LNCaP clone FGC (cell line): ENCODE results near the gene TRPM3.

Experiments used
- DNase-seq: peaks from one replicate; pipeline ENCODE4 v3.0.0-alpha.2; 2011; ENCODE audit warnings: low read depth
- H3K4me3 ChIP-seq: 2 replicates; pipeline ENCODE4 v1.5.1; 2011; ENCODE audit warnings: mild to moderate bottlenecking, low read depth, low read length, control low read depth
- CTCF ChIP-seq: IDR thresholded peaks from 2 replicates; pipeline ENCODE4 v1.5.1; 2012; ENCODE audit warnings: mild to moderate bottlenecking; ENCODE audit not compliant: control insufficient read depth, insufficient read depth; ENCODE audit errors: extremely low read depth

Gene TRPM3

DNA sequence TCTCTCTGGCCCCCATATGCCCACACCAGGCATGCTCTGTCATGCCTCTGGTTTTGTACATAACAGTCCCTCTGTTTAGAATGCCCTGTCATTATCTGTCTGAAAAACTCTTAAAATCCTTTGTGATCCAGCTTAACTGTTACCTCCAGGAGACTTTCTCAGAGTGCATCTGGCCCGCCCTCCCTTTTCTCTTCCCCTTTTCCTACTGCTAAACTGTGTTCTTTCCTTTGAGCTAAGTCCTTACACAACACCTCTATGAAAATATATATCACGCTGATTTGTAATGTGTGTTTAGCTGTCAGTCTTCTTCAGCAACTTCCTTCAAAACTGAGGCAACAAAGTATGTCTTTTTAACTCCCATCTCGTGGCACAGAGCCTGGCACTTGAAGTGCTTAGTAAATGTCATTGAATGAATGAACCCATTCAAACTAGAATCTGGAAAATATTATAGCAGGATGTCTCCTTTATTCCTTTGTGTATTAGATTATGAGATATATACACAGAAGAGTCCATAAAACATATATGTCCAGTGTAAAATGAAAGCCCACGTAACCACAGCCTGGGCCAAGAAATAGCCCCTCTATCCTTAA lies 540.7 kb downstream of the TRPM3 start:
- H3K4me3 ChIP-seq: no peak overlapping the region
- no peak for DNase-seq
- no peak for TF ChIP-seq CTCF

GRCh38 chr9:70579686-70580085 lies 541.7 kb downstream of the TRPM3 start:
- TF ChIP-seq CTCF: no peak
- DNase-seq: no peak
- H3K4me3 ChIP-seq: no peak overlapping the region

DNA sequence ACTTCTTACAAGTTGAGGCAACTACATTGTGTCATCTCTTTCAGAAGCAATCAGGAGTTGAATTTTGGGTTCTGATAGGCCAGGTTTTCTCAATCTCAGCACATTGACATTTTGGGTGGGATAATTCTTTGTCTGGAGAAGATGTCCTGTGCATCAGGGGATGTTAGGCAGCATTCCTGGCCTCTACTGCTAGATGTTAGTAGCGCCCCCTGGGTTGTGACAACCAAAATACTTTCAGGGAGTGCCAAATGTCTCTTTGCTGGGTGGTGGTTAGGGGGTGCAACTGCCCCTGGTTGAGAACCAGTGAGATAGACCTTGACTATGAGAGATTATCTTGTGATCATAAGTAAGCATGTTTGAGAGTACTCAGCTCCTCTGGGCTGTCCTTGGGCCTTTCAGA lies 542.7 kb downstream of the TRPM3 start:
- no peak for TF ChIP-seq CTCF
- DNase-seq: no peak
- H3K4me3 ChIP-seq: no peak overlapping the region

- no peak for DNase-seq
- no peak overlapping the region for H3K4me3 ChIP-seq
Observed at GRCh38 chr9:70577671-70578070, 543.8 kb downstream of the TRPM3 start.

DNA sequence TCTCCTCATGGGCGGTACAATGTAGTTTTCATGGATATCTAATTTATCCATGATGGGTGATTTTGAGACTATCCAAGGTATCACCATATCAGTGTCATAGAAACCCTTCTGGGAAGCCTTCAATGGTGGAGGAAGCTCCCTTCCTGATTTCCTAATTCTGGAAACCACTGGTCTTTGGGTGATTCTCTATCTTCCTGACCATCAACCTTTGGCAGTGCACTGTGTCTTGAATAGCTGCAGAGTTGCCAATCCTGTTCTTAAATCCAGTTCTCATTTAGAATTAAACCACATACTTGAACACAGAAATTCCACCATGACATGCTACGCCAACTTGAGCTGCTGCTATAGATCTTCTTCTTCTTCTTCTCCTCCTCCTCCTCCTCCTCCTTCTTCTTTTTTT lies 545.3 kb downstream of the TRPM3 start:
- no peak overlapping the region for H3K4me3 ChIP-seq
- no peak for DNase-seq
- TF ChIP-seq CTCF: no peak

More at GRCh38 chr9:70577671-70578070, 543.8 kb downstream of the TRPM3 start:
- no peak for TF ChIP-seq CTCF

GRCh38 chr9:70574151-70574837 lies 547.1 kb downstream of the TRPM3 start:
- no peak overlapping the region for H3K4me3 ChIP-seq
- TF ChIP-seq CTCF: no peak
- no peak for DNase-seq

- TF ChIP-seq CTCF: no peak
- no peak for DNase-seq
- no peak overlapping the region for H3K4me3 ChIP-seq
Observed at GRCh38 chr9:70573308-70573707, 548.1 kb downstream of the TRPM3 start.
